GM12878 (cell line): ENCODE results near the gene DDX20. TPM values are rescaled to one million over a fixed set of nuclear protein-coding genes. Genes with fewer than 3 reads are reported as not detected.

Source experiments
- ATAC-seq: fragments of 200-7000 bp; cut with Tn5 transposase; 3 replicates; pipeline ENCODE4 v1.9.1; 2020; ENCODE audit warnings: mild to moderate bottlenecking, moderate library complexity
- BruUV-seq: library from RNA; stranded (reverse); fragments of 400-500 nt; replicated peaks from 2 replicates; lab custom pipeline; 2021; lab: Mats Ljungman, UMichigan
- CTCF ChIA-PET: fragments of 300-600 bp; sonication (Branson Sonifier 250); formaldehyde crosslinking; extraction: SDS; loops from one replicate; lab custom pipeline; 2021; ENCODE audit warnings: inconsistent platforms; lab: Yijun Ruan, JAX
- POLR2A ChIA-PET: fragments of 350-600 bp; formaldehyde crosslinking; extraction: SDS; loops from one replicate; lab custom pipeline; 2021; ENCODE audit warnings: inconsistent platforms; lab: Charles Lee
- RAD21 ChIA-PET: fragments of 300-600 bp; sonication (Branson Sonifier 250); formaldehyde crosslinking; loops from one replicate; lab custom pipeline; 2023; ENCODE audit warnings: antibody characterized with exemption; ENCODE audit not compliant: unreplicated experiment; lab: Charles Lee
- SMC1A ChIA-PET: fragments of 300-600 bp; sonication (Branson Sonifier 250); formaldehyde crosslinking; loops from one replicate; lab custom pipeline; 2023; ENCODE audit not compliant: unreplicated experiment, uncharacterized antibody; lab: Charles Lee
- DNase-seq: peaks from one replicate; pipeline ENCODE4 v3.0.0-alpha.2; 2011; ENCODE audit warnings: low read depth, low spot score
- FAIRE-seq: peaks from 3 replicates; lab custom pipeline; 2011; peaks lifted over from hg19 to GRCh38; lab: Jason Lieb, UNC
- H2AFZ ChIP-seq: 2 replicates; pipeline ENCODE4 v1.6.0; 2011; ENCODE audit warnings: low read depth, low read length, control low read depth; ENCODE audit not compliant: control insufficient read depth
- H3K27ac ChIP-seq: 2 replicates; pipeline ENCODE4 v1.5.1; 2011; ENCODE audit warnings: control low read depth; ENCODE audit not compliant: control insufficient read depth, insufficient read depth
- H3K27me3 ChIP-seq, 2 experiments: replicated peaks in 1 of 2; 2 replicates each; pipeline versions ENCODE4 v1.6.0 to v1.6.1; 2011; ENCODE audit warnings: low read length in 1 of 2; ENCODE audit not compliant: control insufficient read depth in 2 of 2, insufficient read depth in 2 of 2
- H3K36me3 ChIP-seq, 2 experiments: 2 replicates each; pipeline ENCODE4 v1.5.1; 2011; ENCODE audit warnings: low read length in 1 of 2; ENCODE audit not compliant: control insufficient read depth in 2 of 2, insufficient read depth in 2 of 2
- H3K4me1 ChIP-seq: 2 replicates; pipeline ENCODE4 v1.6.1; 2011; ENCODE audit warnings: mild to moderate bottlenecking, low read length, moderate library complexity, mixed read lengths; ENCODE audit not compliant: control insufficient read depth, insufficient read depth
- H3K4me2 ChIP-seq: 2 replicates; pipeline ENCODE4 v1.6.0; 2011; ENCODE audit warnings: control low read depth; ENCODE audit not compliant: control insufficient read depth, insufficient read depth
- H3K4me3 ChIP-seq: fragments of 200-600 bp; sonication (generic); 2 replicates; pipeline ENCODE4 v1.5.1; 2016
- H3K79me2 ChIP-seq: 2 replicates; pipeline ENCODE4 v1.6.0; 2011; ENCODE audit warnings: low read length; ENCODE audit not compliant: control insufficient read depth, insufficient read depth
- H3K9ac ChIP-seq: 2 replicates; pipeline ENCODE4 v1.8.0; 2011; ENCODE audit warnings: low read length, control low read depth, mixed read lengths; ENCODE audit not compliant: control insufficient read depth, insufficient read depth
- H3K9me3 ChIP-seq: replicated peaks from 3 replicates; pipeline ENCODE4 v1.5.1; 2011; ENCODE audit warnings: mild to moderate bottlenecking, low read length; ENCODE audit not compliant: control insufficient read depth, insufficient read depth
- H4K20me1 ChIP-seq: 2 replicates; pipeline ENCODE4 v1.6.0; 2011; ENCODE audit not compliant: control insufficient read depth, insufficient read depth
- ATF3 ChIP-seq: IDR thresholded peaks from 2 replicates; pipeline ENCODE4 v1.6.1; 2011; ENCODE audit warnings: low read depth, mild to moderate bottlenecking, low read length, moderate library complexity, borderline replicate concordance; ENCODE audit errors: extremely low read depth
- BCL3 ChIP-seq: IDR thresholded peaks from 2 replicates; pipeline ENCODE4 v1.6.1; 2011; ENCODE audit warnings: borderline replicate concordance, low read depth, mild to moderate bottlenecking, moderate library complexity, low read length; ENCODE audit not compliant: insufficient read depth, poor library complexity, severe bottlenecking
- CHD4 ChIP-seq: fragments of 200-600 bp; sonication (generic); IDR thresholded peaks from 2 replicates; pipeline ENCODE4 v1.6.1; 2016; ENCODE audit warnings: mild to moderate bottlenecking
- E4F1 ChIP-seq: fragments of 450-650 bp; IDR thresholded peaks from 2 replicates; pipeline ENCODE4 v1.6.1; 2018; ENCODE audit warnings: borderline replicate concordance, mild to moderate bottlenecking; ENCODE audit not compliant: partially characterized antibody
- EED ChIP-seq: sonication (generic); IDR thresholded peaks from 2 replicates; pipeline ENCODE4 v1.6.1; 2016; ENCODE audit warnings: antibody characterized with exemption, low read depth
- EGR1 ChIP-seq, 2 experiments: IDR thresholded peaks; 1 replicate in 1 of 2; 2 replicates in 1 of 2; pipeline ENCODE4 v1.6.1; 2011 to 2012; ENCODE audit warnings: low read depth in 2 of 2, low read length in 2 of 2, borderline replicate concordance in 1 of 2, mild to moderate bottlenecking in 1 of 2, moderate library complexity in 1 of 2
- EZH2 ChIP-seq: IDR thresholded peaks from 2 replicates; pipeline ENCODE4 v1.6.1; 2012; ENCODE audit warnings: low read depth, mild to moderate bottlenecking, control low read depth, inconsistent platforms, low read length, borderline replicate concordance; ENCODE audit not compliant: control insufficient read depth
- HDGF ChIP-seq: fragments of 450-650 bp; IDR thresholded peaks from 2 replicates; pipeline ENCODE4 v1.6.1; 2016; ENCODE audit warnings: antibody characterized with exemption
- MYC ChIP-seq: IDR thresholded peaks from 2 replicates; pipeline ENCODE4 v1.6.1; 2011; ENCODE audit warnings: mild to moderate bottlenecking, low read length, moderate library complexity, inconsistent platforms; ENCODE audit not compliant: insufficient read depth, insufficient replicate concordance, insufficient read length, severe bottlenecking
- NBN ChIP-seq: fragments of 450-650 bp; IDR thresholded peaks from 2 replicates; pipeline ENCODE4 v1.6.1; 2016
- TCF12 ChIP-seq: IDR thresholded peaks from 2 replicates; pipeline ENCODE4 v1.6.1; 2011; ENCODE audit warnings: low read depth, mild to moderate bottlenecking, low read length
- WGBS: methylation state at CpG from one replicate; pipeline ENCODE4 v1.1.6; 2016; ENCODE audit warnings: low lambda C conversion rate; ENCODE audit not compliant: insufficient replicate concordance, insufficient coverage; ENCODE audit errors: missing lambda C conversion rate; 5-methylcytosine and 5-hydroxymethylcytosine counted together
- in situ Hi-C: fragments of 300-500 bp; cut with MboI; formaldehyde crosslinking; loops from 9 replicates; pipeline ENCODE4 v1.14.3; 2018; ENCODE audit warnings: mixed read lengths
- intact Hi-C: fragments of 100-400 bp; cut with micrococcal nuclease; formaldehyde crosslinking; loops from one replicate; pipeline ENCODE4 v1.14.2; 2022; ENCODE audit not compliant: unreplicated experiment
- polyA plus RNA-seq, 11 experiments: library from polyadenylated mRNA; depleted of rRNA in 4 of 11; unstranded in 6 of 11; stranded (reverse) in 5 of 11; fragments of >200 nt; fragmentation: Nextera tagmentation in 4 of 11; fragmentation: Illumina TruSeq in 1 of 11; extraction: Ambion mirVana in 4 of 11; extraction: Trizol in 1 of 11; gene quantifications; 1 replicate in 1 of 11; 2 replicates in 10 of 11; pipeline versions ENCODE4 v1.2.1 to v1.2.3, GENCODE V29; 2011 to 2016; ENCODE audit warnings: inconsistent platforms in 2 of 11, missing spikeins in 2 of 11, low read depth in 1 of 11
- total RNA-seq, 4 experiments: library from RNA; depleted of rRNA in 3 of 4; stranded (reverse); fragments of >200 nt in 3 of 4; fragmentation: Illumina TruSeq in 1 of 4; extraction: Trizol in 1 of 4; gene quantifications; 2 replicates each; pipeline versions ENCODE4 v1.2.1 to v1.2.3, GENCODE V29; 2013 to 2021

DDX20 gene
- total and polyA plus RNA-seq, 10 of the 15 experiments (the other 5 are each of a cell fraction or from before 2014, with no cell fraction given): 7.2 to 30.6 (median 25.1) TPM

GRCh38 chr1:111742938-111743549 is 12.7 kb upstream of the DDX20 start:
- no peak overlapping the region for H3K9ac ChIP-seq
- ChIA-PET SMC1A (interaction anchor here (1.7 to 12.9 kb wide), 4 partner anchors 28 to 261 kb away, joined by 4 to 123 read pairs (median 32); no protein-coding TSS in a partner anchor), RAD21 (interaction anchor here (0.8 to 6.7 kb wide), 3 partner anchors 21 to 235 kb away, joined by 3 to 51 read pairs (median 4); no protein-coding TSS in a partner anchor), CTCF (interaction anchor here (0.6 to 12.7 kb wide), 7 partner anchors 9 to 713 kb away, joined by 3 to 135 read pairs (median 5); no protein-coding TSS in a partner anchor), POLR2A (interaction anchor here (0.6 to 1.7 kb wide), 2 partner anchors 9 to 25 kb away, joined by 3 to 4 read pairs; no protein-coding TSS in a partner anchor)
- no peak overlapping the region for H3K4me3 ChIP-seq
- no peaks in the 10 kb centered on the region for H4K20me1 ChIP-seq
- H3K4me1 ChIP-seq: peaks cover 7% of the 10 kb centered on the region; the same call in 1 of the 2 replicates
- BruUV-seq: no TSS peak
- no peak overlapping the region for H3K27ac ChIP-seq
- 27% methylated on average over 5 of the region's 5 CpGs for WGBS
- no peaks in the 10 kb centered on the region for H3K36me3 ChIP-seq
- in situ Hi-C loops (no loop called here), intact Hi-C loops (no loop called here)
- H2AFZ ChIP-seq: no peak overlapping the region
- DNase-seq (no peak), FAIRE-seq (no peak), ATAC-seq (no peak)
- no peak overlapping the region for H3K4me2 ChIP-seq
- H3K9me3 ChIP-seq: no peaks in the 10 kb centered on the region
- no peaks in the 10 kb centered on the region for H3K79me2 ChIP-seq
- TF ChIP-seq ATF3: no peak
- no peak for TF ChIP-seq CHD4
- TF ChIP-seq EED: no peak
- TF ChIP-seq HDGF: no peak
- TF ChIP-seq E4F1: no peak
- TF ChIP-seq NBN: no peak
- no peak for TF ChIP-seq BCL3
- no peak for TF ChIP-seq MYC
- no peak for TF ChIP-seq TCF12
- TF ChIP-seq EZH2: no peak
- TF ChIP-seq EGR1 (IDR thresholded peaks at IDR 0.05; ENCODE audit: borderline replicate concordance in 1 of 2, low read depth in 2 of 2, low read length in 2 of 2): no peak
- peaks cover 0 to 6% of the 10 kb centered on the region in 2 experiments; a peak in 1 of 4 replicates for H3K27me3 ChIP-seq
